Left forelimb (tissue), 1 donor: Measurements from ENCODE around the gene MGME1.

Experiments
- DNase-seq: peaks from one replicate; pipeline ENCODE4 v3.0.0-alpha.2; 2018; ENCODE audit warnings: low spot score

Gene MGME1

GRCh38 chr20:17968366-17969277 is at the start of gene MGME1, which contains the start of gene SNX5:
Gene MGME1, plus strand, starts transcription at chr20:17969018. Its CDS starts 842 bp downstream, at chr20:17969860.
Gene SNX5, minus strand, starts transcription at chr20:17968794. Its CDS starts 369 bp downstream, at chr20:17968425.
- DNase-seq, result peak; percentile 100

GRCh38 chr20:17919149-17919548 is 49.7 kb upstream of the MGME1 start:
- no peak for DNase-seq

- no peak for DNase-seq
These were observed 47.0 kb upstream of the MGME1 start for GRCh38 chr20:17921774-17922173.

GRCh38 chr20:17925141-17925939 is 43.5 kb upstream of the MGME1 start:
- DNase-seq, result no peak

GRCh38 chr20:17925940-17926300 is 42.9 kb upstream of the MGME1 start:
- DNase-seq, result no peak

- no peak for DNase-seq
These were observed 40.6 kb upstream of the MGME1 start for GRCh38 chr20:17928211-17928611.

GRCh38 chr20:17928633-17929311 is 40.0 kb upstream of the MGME1 start:
- DNase-seq, result no peak

- no peak for DNase-seq
These were observed 37.3 kb upstream of the MGME1 start for GRCh38 chr20:17931513-17931912.

GRCh38 chr20:17932396-17932795 is 36.4 kb upstream of the MGME1 start:
- DNase-seq, result no peak

- DNase-seq, result no peak
These were observed 35.7 kb upstream of the MGME1 start for GRCh38 chr20:17933121-17933520.

- DNase-seq, result no peak
These were observed 35.1 kb upstream of the MGME1 start for GRCh38 chr20:17933711-17934110.

- no peak for DNase-seq
These were observed 34.5 kb upstream of the MGME1 start for GRCh38 chr20:17934141-17934862.

- DNase-seq, result no peak
These were observed 33.6 kb upstream of the MGME1 start for GRCh38 chr20:17935186-17935585.

GRCh38 chr20:17935761-17936160 is 33.1 kb upstream of the MGME1 start:
- DNase-seq, result no peak

- DNase-seq, result no peak
These were observed 32.5 kb upstream of the MGME1 start for GRCh38 chr20:17936286-17936760.

GRCh38 chr20:17936761-17937732 is 31.8 kb upstream of the MGME1 start:
- peak; percentile 85 for DNase-seq

- DNase-seq, result peak; percentile 81
These were observed 29.8 kb upstream of the MGME1 start for GRCh38 chr20:17938871-17939619.

- DNase-seq, result no peak
These were observed 29.1 kb upstream of the MGME1 start for GRCh38 chr20:17939622-17940223.
